GM21526 (cell line): ENCODE results near the gene KRT82.

Experiments used
- ATAC-seq: cut with Tn5 transposase; IDR thresholded peaks from one replicate; pipeline ENCODE4 v1.9.1; 2021; ENCODE audit warnings: moderate library complexity; ENCODE audit not compliant: unreplicated experiment, low FRiP score

Gene KRT82

GRCh38 chr12:52364061-52364460 is 42.1 kb downstream of the KRT82 start:
- ATAC-seq: no peak

- ATAC-seq: no peak
Observed at GRCh38 chr12:52363111-52363679, 42.9 kb downstream of the KRT82 start.

- ATAC-seq: no peak
Observed at GRCh38 chr12:52362118-52362726, 43.9 kb downstream of the KRT82 start.

- ATAC-seq: no peak
Observed at GRCh38 chr12:52361553-52361952, 44.6 kb downstream of the KRT82 start.

- no peak for ATAC-seq
Observed at GRCh38 chr12:52360663-52361271, 45.4 kb downstream of the KRT82 start.

- ATAC-seq: no peak
Observed at GRCh38 chr12:52360106-52360662, 46.0 kb downstream of the KRT82 start.

- no peak for ATAC-seq
Observed at GRCh38 chr12:52359621-52360061, 46.5 kb downstream of the KRT82 start.

GRCh38 chr12:52358575-52359350 is 47.4 kb downstream of the KRT82 start:
- ATAC-seq: peak; percentile 93

GRCh38 chr12:52356762-52357580 is 49.2 kb downstream of the KRT82 start:
- ATAC-seq: no peak

- ATAC-seq: no peak
Observed at GRCh38 chr12:52356031-52356761, 49.9 kb downstream of the KRT82 start.

GRCh38 chr12:52355176-52355575 is 51.0 kb downstream of the KRT82 start:
- ATAC-seq: no peak

GRCh38 chr12:52354200-52354599 is 51.9 kb downstream of the KRT82 start:
- ATAC-seq: no peak

- ATAC-seq: no peak
Observed at GRCh38 chr12:52353766-52354165, 52.4 kb downstream of the KRT82 start.

GRCh38 chr12:52352951-52353350 is 53.2 kb downstream of the KRT82 start:
- ATAC-seq: no peak

- ATAC-seq: no peak
Observed at GRCh38 chr12:52351196-52352059, 54.7 kb downstream of the KRT82 start.

- ATAC-seq: no peak
Observed at GRCh38 chr12:52350786-52351185, 55.3 kb downstream of the KRT82 start.

- no peak for ATAC-seq
Observed at GRCh38 chr12:52350021-52350620, 56.0 kb downstream of the KRT82 start.

GRCh38 chr12:52349196-52349595 is 56.9 kb downstream of the KRT82 start:
- ATAC-seq: no peak
